ENCODE data around the gene DBH.

- no peak for TF ChIP-seq POLR2AphosphoS5 (IDR thresholded peaks at IDR 0.05; ENCODE audit: insufficient read depth, low read depth, low read length)
- TF ChIP-seq POLR2A (IDR thresholded peaks at IDR 0.05; ENCODE audit: low read depth, low read length): no peak
- no peak for TF ChIP-seq CTCF (IDR thresholded peaks at IDR 0.05; ENCODE audit: extremely low read depth in 1 of 2, insufficient read depth in 1 of 2, low read depth in 1 of 2, low read length in 2 of 2)
- no peak for TF ChIP-seq JUN (IDR thresholded peaks at IDR 0.05; ENCODE audit: borderline replicate concordance, insufficient read depth, insufficient read length, low read depth)
- TF ChIP-seq MAX (IDR thresholded peaks at IDR 0.05; ENCODE audit: insufficient read depth, insufficient read length): no peak
- no peak for TF ChIP-seq EZH2 (IDR thresholded peaks at IDR 0.05; ENCODE audit: borderline replicate concordance, low read depth, low read length, severe bottlenecking)
- no peak for TF ChIP-seq MYC (IDR thresholded peaks at IDR 0.05; ENCODE audit: low read depth, low read length)
Measured at GRCh38 chr9:133641396-133641655, 5.2 kb downstream of the DBH start.

Measured in endothelial cell of umbilical vein (primary cell).